Kidney epithelial cell (primary cell): ENCODE results near the gene INSC. TPM values are rescaled to one million over a fixed set of nuclear protein-coding genes. Genes with fewer than 3 reads are reported as not detected.

Experiments used
- DNase-seq: peaks from one replicate; pipeline ENCODE4 v3.0.0-alpha.2; 2010; ENCODE audit warnings: low read depth
- H3K27me3 ChIP-seq: 2 replicates; pipeline ENCODE4 v1.6.0; 2011; ENCODE audit warnings: low read length; ENCODE audit not compliant: control insufficient read depth, insufficient read depth
- H3K36me3 ChIP-seq: 2 replicates; pipeline ENCODE4 v1.5.1; 2011; ENCODE audit warnings: low read length; ENCODE audit not compliant: control insufficient read depth, insufficient read depth
- H3K4me3 ChIP-seq: 2 replicates; pipeline ENCODE4 v1.5.1; 2011; ENCODE audit warnings: low read depth, mild to moderate bottlenecking, control low read depth, low read length
- CTCF ChIP-seq: IDR thresholded peaks from 2 replicates; pipeline ENCODE4 v1.5.1; 2011; ENCODE audit warnings: mild to moderate bottlenecking, moderate library complexity, low read length, control low read depth, inconsistent platforms; ENCODE audit not compliant: insufficient read depth, poor library complexity, severe bottlenecking
- total RNA-seq: library from RNA; depleted of rRNA; stranded (reverse); fragments of >200 nt; gene quantifications from 2 replicates; pipeline ENCODE4 v1.2.3, GENCODE V29; 2015

The INSC gene
- total RNA-seq, 1 donor from 2014 or later = 0.33 TPM

GRCh38 chr11:15123849-15124248 is 9.1 kb downstream of the INSC start:
- TF ChIP-seq CTCF = no peak
- Histone ChIP-seq H3K36me3 (no peaks in the 10 kb centered on the region), H3K27me3 (no peaks in the 10 kb centered on the region), H3K4me3 (no peak overlapping the region)
- peak; percentile 93 for DNase-seq

GRCh38 chr11:15124528-15124927 is 9.8 kb downstream of the INSC start:
- no peak for DNase-seq
- no peak for TF ChIP-seq CTCF
- H3K4me3 ChIP-seq = no peak overlapping the region
- H3K27me3 ChIP-seq = no peaks in the 10 kb centered on the region
- no peaks in the 10 kb centered on the region for H3K36me3 ChIP-seq

GRCh38 chr11:15127341-15127740 is 12.6 kb downstream of the INSC start:
- Histone ChIP-seq H3K27me3 (no peaks in the 10 kb centered on the region), H3K36me3 (no peaks in the 10 kb centered on the region), H3K4me3 (no peak overlapping the region)
- no peak for TF ChIP-seq CTCF
- no peak for DNase-seq

GRCh38 chr11:15128621-15129020 is 13.9 kb downstream of the INSC start:
- TF ChIP-seq CTCF = no peak

GRCh38 chr11:15136166-15136565 is 21.4 kb downstream of the INSC start:
- no peaks in the 10 kb centered on the region for H3K27me3 ChIP-seq
- H3K36me3 ChIP-seq = no peaks in the 10 kb centered on the region
- DNase-seq = no peak
- no peak for TF ChIP-seq CTCF
- no peak overlapping the region for H3K4me3 ChIP-seq

More at GRCh38 chr11:15128621-15129020, 13.9 kb downstream of the INSC start:
- no peak overlapping the region for H3K4me3 ChIP-seq
- DNase-seq = no peak
- H3K27me3 ChIP-seq = no peaks in the 10 kb centered on the region
- H3K36me3 ChIP-seq = no peaks in the 10 kb centered on the region

- no peak for TF ChIP-seq CTCF
- no peak overlapping the region for H3K4me3 ChIP-seq
- H3K36me3 ChIP-seq = no peaks in the 10 kb centered on the region
- no peaks in the 10 kb centered on the region for H3K27me3 ChIP-seq
- DNase-seq = no peak
Measured at GRCh38 chr11:15139096-15139770, 24.5 kb downstream of the INSC start.
